GM23248 (cell line): ENCODE measurements around the gene RPS6KA4.

Experiments
- EZH2 ChIP-seq: fragments of 200-600 bp; sonication (generic); IDR thresholded peaks from 2 replicates; pipeline ENCODE4 v1.6.1; 2018; ENCODE audit warnings: antibody characterized with exemption, mild to moderate bottlenecking; ENCODE audit not compliant: insufficient read depth, poor library complexity, severe bottlenecking
- EZH2phosphoT487 ChIP-seq: fragments of 200-600 bp; sonication (generic); IDR thresholded peaks from 2 replicates; pipeline ENCODE4 v1.6.1; 2018; ENCODE audit warnings: antibody characterized with exemption, moderate library complexity, mild to moderate bottlenecking, low read depth; ENCODE audit not compliant: insufficient read depth

DNA sequence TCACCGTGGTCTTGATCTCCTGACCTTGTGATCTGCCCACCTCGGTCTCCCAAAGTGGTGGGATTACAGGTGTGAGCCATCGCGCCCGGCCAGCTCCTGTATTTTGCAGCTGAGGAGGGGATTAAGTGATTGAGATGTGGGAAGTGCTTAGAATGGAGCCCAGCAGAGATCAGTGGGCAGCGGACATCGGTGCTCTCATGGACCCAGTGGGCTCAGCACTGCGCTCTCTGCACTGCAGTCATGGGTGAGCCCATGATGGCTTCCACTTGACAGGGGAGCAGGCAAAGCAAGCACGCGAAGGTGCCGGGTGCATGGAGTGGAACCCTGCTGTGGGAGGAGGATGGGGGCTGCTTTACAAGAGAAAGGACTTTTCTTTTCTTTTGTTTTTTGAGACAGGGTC, 28.1 kb upstream of the RPS6KA4 start:
- TF ChIP-seq EZH2 = no peak
- no peak for TF ChIP-seq EZH2phosphoT487
